22Rv1 (cell line): ENCODE measurements around the gene BCL2L11.
"Not testable (repeated sequence)": the region's sequence is repeated elsewhere in the genome, so short reads cannot be mapped to it uniquely, and the experiment has no call there.

Experiments
- H3K27ac ChIP-seq: fragments of 450-650 bp; 2 replicates; pipeline ENCODE4 v1.5.1; 2017
- CTCF ChIP-seq: fragments of 450-650 bp; IDR thresholded peaks from 2 replicates; pipeline ENCODE4 v1.5.1; 2017; ENCODE audit warnings: mild to moderate bottlenecking
- ZFX ChIP-seq: fragments of 450-650 bp; IDR thresholded peaks from 2 replicates; pipeline ENCODE4 v1.6.1; 2017; ENCODE audit warnings: antibody characterized with exemption, borderline replicate concordance

Gene BCL2L11, protein sequence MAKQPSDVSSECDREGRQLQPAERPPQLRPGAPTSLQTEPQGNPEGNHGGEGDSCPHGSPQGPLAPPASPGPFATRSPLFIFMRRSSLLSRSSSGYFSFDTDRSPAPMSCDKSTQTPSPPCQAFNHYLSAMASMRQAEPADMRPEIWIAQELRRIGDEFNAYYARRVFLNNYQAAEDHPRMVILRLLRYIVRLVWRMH

DNA sequence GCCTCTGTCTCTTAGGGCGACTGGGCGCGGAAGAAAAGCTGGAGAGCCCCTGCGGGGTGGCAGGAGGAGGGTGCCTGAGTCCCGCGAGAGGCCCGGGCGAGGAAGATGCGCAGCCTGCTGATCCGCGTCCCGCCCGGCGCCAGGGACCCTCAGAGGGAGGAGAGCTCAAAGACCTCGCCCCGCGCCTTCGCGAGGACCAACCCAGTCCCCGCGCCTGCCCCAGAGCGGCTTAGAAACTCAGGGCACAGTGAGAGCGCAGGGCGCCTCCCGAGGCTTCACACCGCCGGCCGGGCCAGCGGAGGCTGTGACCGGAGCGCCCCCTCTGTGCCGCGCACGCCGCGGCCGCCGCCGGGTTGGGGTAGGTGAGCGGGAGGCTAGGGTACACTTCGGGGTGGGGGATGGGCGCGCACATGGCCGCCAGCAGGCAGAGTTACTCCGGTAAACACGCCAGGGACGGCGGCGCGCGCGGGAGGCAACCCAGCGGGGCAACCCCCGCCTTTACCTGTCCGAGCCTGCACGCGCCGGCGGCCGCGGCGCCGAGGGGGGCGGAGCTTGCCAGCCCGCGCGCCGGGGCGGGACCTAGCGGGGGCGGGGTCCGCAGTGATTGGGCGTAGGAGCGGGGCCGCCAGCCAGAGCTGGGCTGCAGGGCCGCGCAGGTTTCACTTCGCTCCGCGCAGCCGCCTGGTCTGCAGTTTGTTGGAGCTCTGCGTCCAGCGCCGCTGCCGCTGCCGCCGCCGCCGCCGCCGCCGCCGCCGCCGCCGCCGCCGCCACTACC, at the start of gene BCL2L11:
BCL2L11 (plus strand) TSS at position 662 of the 775 bp plus-strand sequence. CDS start 2,832 bp downstream, outside the sequence.
- peak within 1 kb of the TSS; percentile 88 for H3K27ac ChIP-seq
- TF ChIP-seq ZFX (no peak), CTCF (peak; percentile 19; the same call in 1 of the 2 replicates)

GRCh38 chr2:111071600-111072171, 49.0 kb upstream of the BCL2L11 start:
- TF ChIP-seq ZFX (no peak), CTCF (no peak)
- H3K27ac ChIP-seq = no peak overlapping the region

- TF ChIP-seq ZFX (no peak), CTCF (no peak)
- no peak overlapping the region for H3K27ac ChIP-seq
These were observed 48.4 kb upstream of the BCL2L11 start for GRCh38 chr2:111072220-111072871.

- not testable (repeated sequence) for H3K27ac ChIP-seq
These were observed 38.1 kb upstream of the BCL2L11 start for GRCh38 chr2:111082659-111083058.

- no peak for TF ChIP-seq ZFX
- no peak for TF ChIP-seq CTCF
- H3K27ac ChIP-seq = no peak overlapping the region
These were observed 28.9 kb upstream of the BCL2L11 start for GRCh38 chr2:111091811-111092211.

DNA sequence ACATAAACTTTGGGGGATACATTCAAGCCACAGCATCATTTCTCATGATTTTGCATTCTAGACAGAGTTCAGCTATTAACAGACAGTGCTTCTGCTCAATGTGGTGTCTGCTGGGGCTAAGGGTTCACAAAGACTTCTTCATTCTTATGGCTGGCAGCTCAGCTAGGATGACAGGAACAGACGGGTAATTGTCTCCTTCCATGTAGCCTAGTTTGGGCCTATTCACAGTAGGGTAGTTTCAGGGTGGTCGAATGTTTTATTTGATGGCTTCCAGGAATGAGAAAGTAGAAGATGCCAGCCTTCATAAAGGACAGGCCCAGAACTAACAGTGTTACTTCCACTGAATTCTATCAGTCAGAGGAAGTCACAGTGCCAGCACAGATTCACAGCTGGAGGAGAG, 26.0 kb upstream of the BCL2L11 start:
- H3K27ac ChIP-seq = no peak overlapping the region
- TF ChIP-seq CTCF = no peak

GRCh38 chr2:111095434-111095833, 25.3 kb upstream of the BCL2L11 start:
- TF ChIP-seq CTCF (no peak), ZFX (no peak)

More at GRCh38 chr2:111095434-111095833, 25.3 kb upstream of the BCL2L11 start:
- no peak overlapping the region for H3K27ac ChIP-seq
